Loucy (cell line): ENCODE measurements around the gene WDR48.

Source experiments
- H2AFZ ChIP-seq: fragments of 200-600 bp; sonication (generic); 2 replicates; pipeline ENCODE4 v1.6.0; 2016; ENCODE audit warnings: antibody characterized with exemption, mild to moderate bottlenecking, low read length, moderate library complexity
- H3F3A ChIP-seq: fragments of 200-600 bp; 2 replicates; pipeline ENCODE4 v1.6.0; 2016; ENCODE audit warnings: antibody characterized with exemption, low read depth, mild to moderate bottlenecking
- H3K27me3 ChIP-seq: fragments of 200-600 bp; sonication (generic); 2 replicates; pipeline ENCODE4 v1.6.1; 2014; ENCODE audit warnings: low read length, mild to moderate bottlenecking; ENCODE audit not compliant: insufficient read depth, poor library complexity, severe bottlenecking
- H3K36me3 ChIP-seq: fragments of 200-600 bp; sonication (generic); 2 replicates; pipeline ENCODE4 v1.6.1; 2016; ENCODE audit warnings: low read length; ENCODE audit not compliant: insufficient read depth
- H3K4me1 ChIP-seq: fragments of 200-600 bp; sonication (generic); 2 replicates; pipeline ENCODE4 v1.5.1; 2014; ENCODE audit warnings: low read length, mild to moderate bottlenecking; ENCODE audit not compliant: insufficient read depth, poor library complexity, severe bottlenecking
- H3K4me2 ChIP-seq: fragments of 200-600 bp; sonication (generic); 2 replicates; pipeline ENCODE4 v1.6.0; 2014; ENCODE audit warnings: antibody characterized with exemption, low read length, low read depth, mild to moderate bottlenecking; ENCODE audit not compliant: poor library complexity, severe bottlenecking
- H3K4me3 ChIP-seq: fragments of 200-600 bp; sonication (generic); 2 replicates; pipeline ENCODE4 v1.5.1; 2014; ENCODE audit warnings: low read length, mild to moderate bottlenecking, mixed read lengths; ENCODE audit not compliant: poor library complexity, severe bottlenecking
- H3K79me2 ChIP-seq: fragments of 200-600 bp; sonication (generic); 2 replicates; pipeline ENCODE4 v1.6.1; 2014; ENCODE audit warnings: low read length; ENCODE audit not compliant: insufficient read depth
- H3K9ac ChIP-seq: fragments of 200-600 bp; sonication (generic); 2 replicates; pipeline ENCODE4 v1.6.0; 2014; ENCODE audit warnings: mild to moderate bottlenecking, low read depth, low read length, moderate library complexity; ENCODE audit not compliant: poor library complexity, severe bottlenecking
- H3K9me2 ChIP-seq: fragments of 200-600 bp; sonication (generic); replicated peaks from 2 replicates; pipeline ENCODE4 v1.6.1; 2016; ENCODE audit warnings: low read depth, low read length, mixed read lengths
- H3K9me3 ChIP-seq: fragments of 200-600 bp; sonication (generic); 2 replicates; pipeline ENCODE4 v1.6.1; 2014; ENCODE audit warnings: mild to moderate bottlenecking, antibody characterized with exemption, low read length, low read depth; ENCODE audit not compliant: insufficient read depth
- H4K20me1 ChIP-seq: fragments of 200-600 bp; sonication (generic); 2 replicates; pipeline ENCODE4 v1.6.0; 2014; ENCODE audit warnings: antibody characterized with exemption, low read length, mild to moderate bottlenecking; ENCODE audit not compliant: insufficient read depth, poor library complexity, severe bottlenecking
- CTCF ChIP-seq: fragments of 200-600 bp; sonication (generic); conservative IDR thresholded peaks from 2 replicates; pipeline ENCODE4 v1.5.1; 2014; ENCODE audit warnings: mild to moderate bottlenecking, antibody characterized with exemption, low read length
- EZH2phosphoT487 ChIP-seq: fragments of 200-600 bp; IDR thresholded peaks from 2 replicates; pipeline ENCODE4 v1.6.1; 2018; ENCODE audit warnings: antibody characterized with exemption, mild to moderate bottlenecking, moderate library complexity, borderline replicate concordance

WDR48 gene

GRCh38 chr3:39080026-39080425 lies 28.2 kb downstream of the WDR48 start:
- no peaks in the 10 kb centered on the region for H4K20me1 ChIP-seq
- H3K9ac ChIP-seq: no peak overlapping the region
- TF ChIP-seq EZH2phosphoT487 (no peak), CTCF (no peak)
- no peak overlapping the region for H3K4me2 ChIP-seq
- no peaks in the 10 kb centered on the region for H3K4me1 ChIP-seq
- H3K27me3 ChIP-seq: no peaks in the 10 kb centered on the region
- H3K4me3 ChIP-seq: no peak overlapping the region
- no peaks in the 10 kb centered on the region for H3K9me3 ChIP-seq
- H3K79me2 ChIP-seq: no peaks in the 10 kb centered on the region
- peaks cover 62% of the 10 kb centered on the region for H3K36me3 ChIP-seq
- no peak overlapping the region for H2AFZ ChIP-seq
- H3F3A ChIP-seq: no peaks in the 10 kb centered on the region
- H3K9me2 ChIP-seq: no peaks in the 10 kb centered on the region

- Histone ChIP-seq H4K20me1 (no peaks in the 10 kb centered on the region), H3K36me3 (peaks cover 61% of the 10 kb centered on the region)
These were observed 31.0 kb downstream of the WDR48 start for GRCh38 chr3:39082666-39083313.

GRCh38 chr3:39086144-39086543 lies 34.3 kb downstream of the WDR48 start:
- H4K20me1 ChIP-seq: no peaks in the 10 kb centered on the region
- no peak overlapping the region for H3K4me3 ChIP-seq
- no peak overlapping the region for H3K9ac ChIP-seq
- H3K4me1 ChIP-seq: no peaks in the 10 kb centered on the region
- H3K36me3 ChIP-seq: peaks cover 77% of the 10 kb centered on the region; the same call in 1 of the 2 replicates
- no peaks in the 10 kb centered on the region for H3K9me2 ChIP-seq
- no peak overlapping the region for H3K4me2 ChIP-seq
- H3K9me3 ChIP-seq: no peaks in the 10 kb centered on the region
- H2AFZ ChIP-seq: no peak overlapping the region
- TF ChIP-seq EZH2phosphoT487: no peak
- no peak for TF ChIP-seq CTCF
- no peaks in the 10 kb centered on the region for H3F3A ChIP-seq
- no peaks in the 10 kb centered on the region for H3K27me3 ChIP-seq
- H3K79me2 ChIP-seq: no peaks in the 10 kb centered on the region

More at GRCh38 chr3:39082666-39083313, 31.0 kb downstream of the WDR48 start:
- Histone ChIP-seq H3K9ac (no peak overlapping the region), H3F3A (no peaks in the 10 kb centered on the region), H3K27me3 (no peaks in the 10 kb centered on the region), H3K9me2 (no peaks in the 10 kb centered on the region), H2AFZ (no peak overlapping the region), H3K9me3 (no peaks in the 10 kb centered on the region), H3K4me2 (no peak overlapping the region), H3K4me3 (no peak overlapping the region), H3K79me2 (no peaks in the 10 kb centered on the region), H3K4me1 (no peaks in the 10 kb centered on the region)
- no peak for TF ChIP-seq EZH2phosphoT487
- no peak for TF ChIP-seq CTCF
